KMS-11 (cell line): ENCODE data around the gene ZBTB20.

Experiments
- H2AFZ ChIP-seq: fragments of 200-600 bp; sonication (generic); 2 replicates; pipeline ENCODE4 v1.6.1; 2016; ENCODE audit warnings: antibody characterized with exemption, mixed run types, low read depth
- H3K27ac ChIP-seq: fragments of 200-600 bp; sonication (generic); 2 replicates; pipeline ENCODE4 v1.6.1; 2016; ENCODE audit warnings: mild to moderate bottlenecking, mixed run types
- H3K27me3 ChIP-seq: fragments of 200-600 bp; sonication (generic); 2 replicates; pipeline ENCODE4 v1.6.1; 2017; ENCODE audit warnings: mild to moderate bottlenecking, low read depth, mixed run types, moderate library complexity; ENCODE audit not compliant: insufficient read depth
- H3K36me3 ChIP-seq: fragments of 200-600 bp; sonication (generic); 2 replicates; pipeline ENCODE4 v1.6.1; 2017; ENCODE audit warnings: mild to moderate bottlenecking, mixed run types; ENCODE audit not compliant: insufficient read depth
- H3K4me1 ChIP-seq: fragments of 200-600 bp; sonication (generic); 2 replicates; pipeline ENCODE4 v1.6.1; 2016; ENCODE audit warnings: mild to moderate bottlenecking, low read depth, mixed run types; ENCODE audit not compliant: poor library complexity, severe bottlenecking
- H3K4me2 ChIP-seq: fragments of 200-600 bp; sonication (generic); 2 replicates; pipeline ENCODE4 v1.7.0; 2016; ENCODE audit warnings: mild to moderate bottlenecking, mixed run types
- H3K4me3 ChIP-seq: fragments of 200-600 bp; sonication (generic); IDR thresholded peaks from 2 replicates; pipeline ENCODE4 v1.6.1; 2017; ENCODE audit warnings: low read depth, low read length, mixed read lengths; ENCODE audit not compliant: insufficient read depth
- H3K79me2 ChIP-seq: fragments of 200-600 bp; sonication (generic); 2 replicates; pipeline ENCODE4 v1.6.1; 2016; ENCODE audit warnings: low read depth, mixed run types; ENCODE audit not compliant: insufficient read depth
- H3K9ac ChIP-seq: fragments of 200-600 bp; sonication (generic); 2 replicates; pipeline ENCODE4 v1.6.1; 2016; ENCODE audit warnings: mild to moderate bottlenecking, mixed run types
- H4K20me1 ChIP-seq: fragments of 200-600 bp; sonication (generic); 2 replicates; pipeline ENCODE4 v1.6.1; 2016; ENCODE audit warnings: mild to moderate bottlenecking, mixed run types; ENCODE audit not compliant: insufficient read depth
- TF ChIP-seq, protein P1 (sequence below): fragments of 200-600 bp; sonication (generic); conservative IDR thresholded peaks from 2 replicates; pipeline ENCODE4 v1.6.1; 2017; ENCODE audit warnings: low read depth, mild to moderate bottlenecking, antibody characterized with exemption, low read length, moderate library complexity, mixed read lengths

ZBTB20 gene

GRCh38 chr3:114417675-114418074 is 729.4 kb downstream of the ZBTB20 start:
- Histone ChIP-seq H3K4me2 (no peak overlapping the region), H3K4me3 (no peak overlapping the region), H3K27ac (no peak overlapping the region), H3K79me2 (no peaks in the 10 kb centered on the region), H3K36me3 (no peaks in the 10 kb centered on the region), H4K20me1 (no peaks in the 10 kb centered on the region), H3K9ac (no peak overlapping the region), H2AFZ (no peak overlapping the region), H3K27me3 (no peaks in the 10 kb centered on the region), H3K4me1 (peaks cover 4% of the 10 kb centered on the region)
- TF ChIP-seq, protein P1, sequence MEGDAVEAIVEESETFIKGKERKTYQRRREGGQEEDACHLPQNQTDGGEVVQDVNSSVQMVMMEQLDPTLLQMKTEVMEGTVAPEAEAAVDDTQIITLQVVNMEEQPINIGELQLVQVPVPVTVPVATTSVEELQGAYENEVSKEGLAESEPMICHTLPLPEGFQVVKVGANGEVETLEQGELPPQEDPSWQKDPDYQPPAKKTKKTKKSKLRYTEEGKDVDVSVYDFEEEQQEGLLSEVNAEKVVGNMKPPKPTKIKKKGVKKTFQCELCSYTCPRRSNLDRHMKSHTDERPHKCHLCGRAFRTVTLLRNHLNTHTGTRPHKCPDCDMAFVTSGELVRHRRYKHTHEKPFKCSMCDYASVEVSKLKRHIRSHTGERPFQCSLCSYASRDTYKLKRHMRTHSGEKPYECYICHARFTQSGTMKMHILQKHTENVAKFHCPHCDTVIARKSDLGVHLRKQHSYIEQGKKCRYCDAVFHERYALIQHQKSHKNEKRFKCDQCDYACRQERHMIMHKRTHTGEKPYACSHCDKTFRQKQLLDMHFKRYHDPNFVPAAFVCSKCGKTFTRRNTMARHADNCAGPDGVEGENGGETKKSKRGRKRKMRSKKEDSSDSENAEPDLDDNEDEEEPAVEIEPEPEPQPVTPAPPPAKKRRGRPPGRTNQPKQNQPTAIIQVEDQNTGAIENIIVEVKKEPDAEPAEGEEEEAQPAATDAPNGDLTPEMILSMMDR = no peak

DNA sequence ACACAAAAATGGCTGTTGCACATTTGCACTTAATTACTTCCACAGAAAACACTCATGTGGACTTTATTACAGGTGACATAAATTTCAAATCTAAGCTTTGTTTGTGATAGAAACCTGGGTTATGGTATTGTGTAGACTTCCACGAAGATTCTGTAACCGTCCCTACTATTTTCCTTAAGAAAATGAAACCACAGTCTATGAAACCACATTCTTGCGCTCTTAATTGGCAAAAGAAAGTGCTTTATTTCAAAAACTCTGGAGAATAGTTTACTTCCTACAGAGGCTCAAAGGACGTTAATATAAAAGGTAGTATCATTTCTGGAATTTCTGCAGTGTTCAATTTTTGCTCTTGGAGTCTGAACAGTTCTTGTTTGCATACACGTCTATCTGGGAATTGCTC is 729.8 kb downstream of the ZBTB20 start:
- Histone ChIP-seq H3K27ac (no peak overlapping the region), H3K27me3 (no peaks in the 10 kb centered on the region), H3K4me1 (peaks cover 4% of the 10 kb centered on the region), H4K20me1 (no peaks in the 10 kb centered on the region), H3K4me2 (no peak overlapping the region), H3K9ac (no peak overlapping the region), H2AFZ (no peak overlapping the region), H3K36me3 (no peaks in the 10 kb centered on the region), H3K79me2 (no peaks in the 10 kb centered on the region), H3K4me3 (no peak overlapping the region)
- TF ChIP-seq, protein P1 = no peak

- Histone ChIP-seq H3K79me2 (no peaks in the 10 kb centered on the region), H3K4me1 (no peaks in the 10 kb centered on the region), H3K9ac (no peak overlapping the region), H4K20me1 (no peaks in the 10 kb centered on the region), H3K27me3 (no peaks in the 10 kb centered on the region), H3K4me3 (no peak overlapping the region), H3K4me2 (no peak overlapping the region), H3K36me3 (no peaks in the 10 kb centered on the region), H3K27ac (no peak overlapping the region), H2AFZ (no peak overlapping the region)
- TF ChIP-seq, protein P1 = no peak
Measured at GRCh38 chr3:114411811-114412803, 735.0 kb downstream of the ZBTB20 start.

- no peaks in the 10 kb centered on the region for H3K79me2 ChIP-seq
- no peak overlapping the region for H3K9ac ChIP-seq
- no peaks in the 10 kb centered on the region for H3K27me3 ChIP-seq
- no peak overlapping the region for H3K27ac ChIP-seq
- TF ChIP-seq, protein P1 = no peak
- no peak overlapping the region for H3K4me2 ChIP-seq
- no peaks in the 10 kb centered on the region for H4K20me1 ChIP-seq
- no peak overlapping the region for H2AFZ ChIP-seq
- H3K4me3 ChIP-seq = no peak overlapping the region
- H3K36me3 ChIP-seq = no peaks in the 10 kb centered on the region
- no peaks in the 10 kb centered on the region for H3K4me1 ChIP-seq
Measured at GRCh38 chr3:114411190-114411668, 735.9 kb downstream of the ZBTB20 start.
